ENCODE measurements around the gene CDC16.
"Not testable (repeated sequence)": the region's sequence is repeated elsewhere in the genome, so short reads cannot be mapped to it uniquely, and the experiment has no call there.

CDC16 gene

DNA sequence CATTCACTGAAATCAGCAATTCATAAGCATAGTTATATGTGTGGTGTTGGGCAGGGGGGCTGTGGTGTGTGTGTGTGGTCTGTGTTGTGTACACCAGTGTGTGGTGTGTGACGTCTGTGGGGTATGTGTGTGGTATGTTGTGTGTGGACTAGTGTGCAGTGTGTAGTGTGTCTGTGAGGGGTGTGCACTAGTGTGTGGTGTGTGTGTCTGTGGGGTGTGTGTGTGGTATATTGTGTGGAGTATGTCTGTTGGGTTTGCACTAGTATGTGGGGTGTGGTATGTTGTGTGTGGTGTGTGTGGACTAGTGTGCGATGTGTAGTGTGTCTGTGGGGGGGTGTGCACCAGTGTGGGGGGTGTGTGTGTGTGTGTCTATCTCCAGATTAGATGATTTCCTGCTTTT lies 7.2 kb upstream of the CDC16 start:
- no peak for ATAC-seq

DNA sequence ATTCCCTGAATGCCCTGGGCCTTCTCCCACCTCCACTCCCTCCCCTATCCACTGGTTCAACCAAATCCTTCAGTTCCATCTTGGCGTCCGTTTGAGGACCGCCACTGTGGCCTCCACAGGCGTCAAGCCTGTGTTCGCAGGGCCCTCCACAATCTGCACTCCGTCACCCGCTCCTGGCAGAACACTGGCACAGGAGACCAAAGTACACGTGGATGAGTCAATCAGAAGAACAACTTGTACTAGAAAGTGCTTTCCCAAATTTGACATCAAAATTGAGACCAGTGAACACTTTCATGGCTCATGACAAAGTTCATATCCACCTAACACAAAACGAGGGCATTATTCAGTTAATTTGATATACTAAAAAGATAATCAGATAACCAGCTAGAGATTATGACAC lies 6.5 kb upstream of the CDC16 start:
- no peak for ATAC-seq

- no peak for ATAC-seq
Measured at GRCh38 chr13:114229506-114229905, 5.2 kb upstream of the CDC16 start.

GRCh38 chr13:114230117-114230516 lies 4.6 kb upstream of the CDC16 start:
- no peak for ATAC-seq

GRCh38 chr13:114230575-114230974 lies 4.1 kb upstream of the CDC16 start:
- ATAC-seq: no peak

- no peak for ATAC-seq
Measured at GRCh38 chr13:114231886-114232285, 2.8 kb upstream of the CDC16 start.

GRCh38 chr13:114234266-114234644 lies 442 bp upstream of the CDC16 start:
- no peak for ATAC-seq

GRCh38 chr13:114235697-114236096 lies 1.0 kb downstream of the CDC16 start:
- ATAC-seq: no peak

DNA sequence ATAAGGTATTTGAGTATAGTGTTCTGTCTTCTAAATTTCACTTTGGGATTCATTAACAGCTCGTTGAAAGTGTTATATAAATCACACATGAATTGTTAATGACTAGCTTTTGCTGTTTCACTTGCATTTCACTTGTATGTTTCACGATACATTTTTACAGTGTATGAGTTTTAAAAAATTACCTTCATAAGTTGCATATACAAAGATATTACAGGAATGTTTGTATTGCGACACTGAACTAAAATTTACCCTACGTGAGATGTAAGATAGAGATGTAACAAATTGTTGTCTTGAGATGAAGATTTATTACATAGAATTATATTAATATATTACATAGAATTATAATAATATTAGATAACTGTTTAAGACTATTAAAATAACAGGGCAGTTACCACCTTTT lies 1.5 kb downstream of the CDC16 start:
- ATAC-seq: no peak

DNA sequence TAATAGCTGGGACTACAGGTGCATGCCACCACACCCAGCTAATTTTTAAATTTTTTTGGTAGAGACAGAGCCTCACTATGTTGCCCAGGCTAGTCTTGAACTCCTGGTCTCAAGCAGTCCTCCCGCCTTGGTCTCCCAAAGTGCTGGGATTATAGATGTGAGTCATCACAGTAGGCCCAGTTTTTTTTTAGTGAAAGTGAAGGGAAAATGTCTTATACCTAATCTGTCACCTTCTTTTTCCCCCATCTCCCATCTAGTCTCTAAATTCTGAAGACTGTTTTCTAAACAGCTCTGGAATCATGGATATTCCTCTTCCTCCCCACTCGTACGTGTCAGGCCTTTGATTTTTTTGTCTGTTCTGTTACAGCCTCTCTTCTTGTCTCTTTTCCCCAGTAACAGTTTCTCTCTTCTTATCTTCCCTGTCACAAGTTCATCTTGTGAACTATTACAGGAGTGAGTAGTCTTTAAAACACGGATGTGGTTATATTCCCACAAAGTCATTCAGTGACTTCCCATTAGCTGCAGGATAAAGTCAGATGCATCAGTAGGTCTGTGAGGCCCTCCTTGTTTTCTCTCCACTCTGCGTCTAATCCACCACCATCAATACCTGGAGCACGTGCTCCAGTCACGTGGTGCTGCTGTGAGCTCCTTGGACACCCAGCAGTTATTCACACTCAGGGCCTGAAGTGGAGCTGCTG lies 2.9 kb downstream of the CDC16 start:
- ATAC-seq: no peak

GRCh38 chr13:114241918-114242317 lies 7.2 kb downstream of the CDC16 start:
- no peak for ATAC-seq

- ATAC-seq: no peak
Measured at GRCh38 chr13:114243971-114244370, 9.3 kb downstream of the CDC16 start.

DNA sequence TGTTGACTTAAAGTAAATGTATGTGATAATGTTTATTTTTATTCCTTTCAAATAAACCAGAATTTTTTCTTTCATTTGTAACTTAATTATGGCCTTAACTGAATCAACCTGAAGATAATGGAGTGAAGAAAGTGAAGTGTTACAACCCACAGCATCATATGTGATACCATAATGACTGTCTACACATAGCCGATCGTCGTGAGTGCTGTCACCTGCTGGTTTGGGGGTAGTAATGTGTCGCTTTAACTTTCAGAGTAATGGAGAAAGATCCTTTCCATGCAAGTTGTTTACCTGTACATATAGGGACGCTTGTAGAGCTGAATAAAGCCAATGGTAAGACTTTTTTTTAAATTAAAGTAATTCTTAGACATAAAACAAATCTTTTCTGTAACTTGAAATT lies 9.9 kb downstream of the CDC16 start:
- ATAC-seq: no peak

DNA sequence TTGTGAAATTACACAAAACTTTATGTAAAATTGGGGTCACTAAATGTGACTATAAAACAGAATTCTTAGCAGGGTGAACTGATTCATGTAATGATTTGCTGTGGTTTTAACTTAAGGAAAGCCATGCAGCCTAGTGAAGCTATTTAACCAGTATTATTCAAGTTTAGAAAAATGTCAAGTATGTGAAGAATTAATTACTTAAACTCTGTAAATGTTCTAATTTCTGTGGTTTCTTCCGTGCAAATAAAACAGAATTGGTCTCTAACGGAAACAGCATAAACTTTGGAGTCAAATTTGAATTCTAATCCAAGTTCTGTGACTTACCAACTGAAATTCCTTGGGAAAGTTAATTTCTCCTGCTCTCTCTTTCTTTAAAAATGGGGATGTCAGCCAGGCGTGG lies 13.3 kb downstream of the CDC16 start:
- no peak for ATAC-seq

DNA sequence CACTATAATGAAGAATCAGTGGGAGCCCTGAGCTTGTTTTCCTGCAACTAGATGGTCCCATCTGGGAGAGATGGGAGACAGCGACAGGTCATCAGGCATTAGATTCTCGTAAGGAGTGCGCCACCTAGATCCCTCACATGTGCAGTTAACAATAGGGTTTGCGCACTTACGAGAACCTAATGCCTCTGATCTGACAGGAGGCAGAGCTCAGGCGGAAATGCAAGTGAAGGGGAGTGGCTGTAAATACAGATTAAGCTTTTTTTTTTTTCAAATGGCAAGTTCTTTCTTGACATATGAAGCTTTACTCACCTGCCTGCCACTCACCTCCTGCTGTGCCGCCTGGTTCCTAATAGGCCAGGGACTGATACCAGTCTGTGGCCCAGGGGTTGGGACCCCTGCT lies 14.4 kb downstream of the CDC16 start:
- ATAC-seq: no peak

- not testable (repeated sequence) for ATAC-seq
Measured at GRCh38 chr13:114251639-114252440, 17.1 kb downstream of the CDC16 start.

- no peak for ATAC-seq
Measured at GRCh38 chr13:114256547-114256946, 21.9 kb downstream of the CDC16 start.

GRCh38 chr13:114257014-114257413 lies 22.3 kb downstream of the CDC16 start:
- ATAC-seq: no peak

DNA sequence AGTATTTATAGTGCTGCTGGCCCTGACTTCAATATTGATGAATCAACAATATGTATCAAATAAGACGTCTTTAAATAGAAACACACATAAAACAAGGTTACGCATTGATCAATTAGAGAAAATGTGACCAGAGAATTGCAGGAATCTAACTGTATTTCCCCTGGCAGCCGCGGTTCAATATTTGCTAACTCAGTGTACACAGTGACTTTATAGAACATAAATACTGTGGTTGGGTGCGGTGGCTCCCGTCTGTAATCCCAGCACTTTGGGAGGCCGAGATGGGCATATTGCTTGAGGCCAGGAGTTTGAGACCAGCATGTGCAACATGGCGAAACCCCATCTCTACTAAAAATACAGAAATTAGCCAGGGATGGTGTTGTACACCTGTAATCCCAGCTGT lies 23.9 kb downstream of the CDC16 start:
- no peak for ATAC-seq

- no peak for ATAC-seq
Measured at GRCh38 chr13:114259374-114259773, 24.7 kb downstream of the CDC16 start.

DNA sequence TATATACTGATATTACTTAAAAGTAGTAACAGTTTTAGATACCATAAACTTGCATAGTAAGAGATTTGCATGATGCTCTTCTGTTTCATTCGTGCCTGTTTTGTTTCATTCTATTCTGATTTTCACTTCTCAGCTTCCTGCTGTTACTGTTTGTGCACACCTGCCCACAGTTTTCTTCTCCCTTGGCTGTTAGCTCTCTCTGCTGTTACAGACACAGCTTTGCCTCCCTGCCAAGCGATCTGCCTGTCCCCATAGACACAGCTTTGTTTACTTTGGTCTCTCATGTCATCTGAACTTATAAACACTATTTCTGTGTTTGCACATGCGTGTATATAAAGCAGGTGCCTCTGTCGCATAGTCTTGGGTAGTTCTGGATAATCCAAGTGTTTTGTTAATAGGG lies 25.3 kb downstream of the CDC16 start:
- ATAC-seq: no peak

GRCh38 chr13:114260814-114261213 lies 26.1 kb downstream of the CDC16 start:
- no peak for ATAC-seq

- ATAC-seq: no peak
Measured at GRCh38 chr13:114261328-114261965, 26.8 kb downstream of the CDC16 start.

DNA sequence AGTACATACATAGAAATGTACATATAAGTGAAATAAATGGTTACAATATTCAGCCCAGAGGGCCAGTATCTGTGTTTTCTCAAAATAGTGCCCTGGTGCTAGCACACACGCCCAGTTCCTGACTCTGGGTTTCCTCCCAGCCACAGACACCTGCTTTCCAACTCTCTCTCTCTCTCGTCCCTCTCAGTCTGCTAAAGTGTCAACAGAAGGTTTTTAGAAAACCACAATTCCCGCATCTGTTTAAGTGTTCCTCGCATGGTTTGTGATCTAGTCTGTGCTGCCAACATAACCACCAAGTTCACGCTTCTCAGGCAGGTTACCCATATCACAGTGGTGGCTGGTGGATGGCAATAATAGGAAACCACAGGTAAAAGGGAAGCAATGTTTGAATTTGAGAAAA lies 28.9 kb downstream of the CDC16 start:
- ATAC-seq: peak in 1 of 2 donors; percentile 14
